HCT116 (cell line): Measurements from ENCODE around the gene ANO2. TPM values are rescaled to one million over a fixed set of nuclear protein-coding genes. Genes with fewer than 3 reads are reported as not detected.

Experiments used
- ATAC-seq: fragments of 200-7000 bp; cut with Tn5 transposase; 2 replicates; pipeline ENCODE4 v1.9.1; 2020; ENCODE audit warnings: mild to moderate bottlenecking, moderate library complexity
- BruUV-seq: library from RNA; stranded (reverse); fragments of 400-500 nt; replicated peaks from 2 replicates; lab custom pipeline; 2021; lab: Mats Ljungman, UMichigan
- CTCF ChIA-PET: fragments of 300-600 bp; sonication (Branson Sonifier 250); formaldehyde crosslinking; loops from one replicate; lab custom pipeline; 2021; ENCODE audit warnings: antibody characterized with exemption; lab: Charles Lee
- POLR2A ChIA-PET: fragments of 300-600, 350-600 bp; sonication (Branson Sonifier 250); formaldehyde crosslinking; loops from one replicate; lab custom pipeline; 2021; ENCODE audit warnings: antibody characterized with exemption; lab: Charles Lee
- RAD21 ChIA-PET, 2 experiments: fragments of 300-600 bp; sonication (Branson Sonifier 250); formaldehyde crosslinking; loops; one replicate each; lab custom pipeline; 2023; ENCODE audit warnings: low total read pairs in 2 of 2; ENCODE audit not compliant: uncharacterized antibody in 2 of 2, unreplicated experiment in 2 of 2, low non-redundant PET in 1 of 2; lab: Charles Lee
- DNase-seq: peaks from one replicate; pipeline ENCODE4 v3.0.0-alpha.2; 2010; ENCODE audit warnings: low read depth, low spot score
- H2AFZ ChIP-seq: fragments of 200-600 bp; shearing (Covaris generic), sonication (generic); 2 replicates; pipeline ENCODE4 v1.6.1; 2017; ENCODE audit warnings: low read depth, mixed run types, mixed read lengths, antibody characterized with exemption, low read length; ENCODE audit not compliant: poor library complexity, severe bottlenecking
- H3K27ac ChIP-seq: 2 replicates; pipeline ENCODE4 v1.5.1; 2012; ENCODE audit warnings: low read depth, low read length
- H3K27me3 ChIP-seq: fragments of 200-600 bp; sonication (generic); 2 replicates; pipeline ENCODE4 v1.6.1; 2016; ENCODE audit warnings: mixed run types, low read length, mixed read lengths; ENCODE audit not compliant: insufficient read depth
- H3K36me3 ChIP-seq, 2 experiments: fragments of 200-500 bp in 1 of 2; fragments of 200-600 bp in 1 of 2; sonication (Bioruptor generic) in 1 of 2; sonication (generic) in 1 of 2; 2 replicates each; pipeline versions ENCODE4 v1.5.1 to v1.6.1; 2014 to 2016; ENCODE audit warnings: low read length in 2 of 2, inconsistent platforms in 1 of 2, mixed read lengths in 1 of 2, mixed run types in 1 of 2; ENCODE audit not compliant: insufficient read depth in 2 of 2, control insufficient read depth in 1 of 2
- H3K4me1 ChIP-seq, 2 experiments: fragments of 200-600 bp in 1 of 2; sonication (generic) in 1 of 2; 2 replicates each; pipeline versions ENCODE4 v1.5.1 to v1.6.1; 2012 to 2017; ENCODE audit warnings: low read length in 2 of 2, inconsistent platforms in 1 of 2, mild to moderate bottlenecking in 1 of 2, mixed read lengths in 1 of 2, mixed run types in 1 of 2, moderate library complexity in 1 of 2; ENCODE audit not compliant: insufficient read depth in 2 of 2, control insufficient read depth in 1 of 2
- H3K4me2 ChIP-seq: fragments of 200-600 bp; sonication (generic); 2 replicates; pipeline ENCODE4 v1.6.1; 2017; ENCODE audit warnings: mixed run types, low read length, mixed read lengths
- H3K4me3 ChIP-seq, 2 experiments: fragments of 200-600 bp in 1 of 2; sonication (generic) in 1 of 2; replicated peaks in 1 of 2; 2 replicates each; pipeline ENCODE4 v1.5.1; 2011 to 2016; ENCODE audit warnings: low read length in 2 of 2, control low read depth in 1 of 2, low read depth in 1 of 2, mild to moderate bottlenecking in 1 of 2, mixed read lengths in 1 of 2, mixed run types in 1 of 2
- H3K79me2 ChIP-seq: fragments of 200-600 bp; sonication (generic); 2 replicates; pipeline ENCODE4 v1.6.1; 2017; ENCODE audit warnings: mild to moderate bottlenecking, mixed run types, low read length, moderate library complexity, mixed read lengths; ENCODE audit not compliant: insufficient read depth
- H3K9ac ChIP-seq: fragments of 200-600 bp; sonication (generic); 2 replicates; pipeline ENCODE4 v1.6.1; 2016; ENCODE audit warnings: low read length, mixed read lengths
- H3K9me2 ChIP-seq: fragments of 200-600 bp; sonication (generic), shearing (Covaris generic); 2 replicates; pipeline ENCODE4 v1.6.1; 2017; ENCODE audit warnings: mixed run types, mild to moderate bottlenecking, moderate library complexity; ENCODE audit not compliant: insufficient read depth
- H3K9me3 ChIP-seq, 2 experiments: fragments of 200-500 bp in 1 of 2; fragments of 200-600 bp in 1 of 2; sonication (Bioruptor generic) in 1 of 2; sonication (generic) in 1 of 2; 2 replicates each; pipeline ENCODE4 v1.6.1; 2014 to 2017; ENCODE audit warnings: low read length in 2 of 2, mixed read lengths in 2 of 2, inconsistent platforms in 1 of 2, low read depth in 1 of 2, mild to moderate bottlenecking in 1 of 2, mixed run types in 1 of 2, moderate library complexity in 1 of 2; ENCODE audit not compliant: control insufficient read depth in 1 of 2, insufficient read depth in 1 of 2
- H4K20me1 ChIP-seq: fragments of 200-600 bp; sonication (generic), shearing (Covaris generic); 2 replicates; pipeline ENCODE4 v1.6.1; 2017; ENCODE audit warnings: mixed run types, mild to moderate bottlenecking, moderate library complexity; ENCODE audit not compliant: insufficient read depth
- ATF3 ChIP-seq: IDR thresholded peaks from 2 replicates; pipeline ENCODE4 v1.6.1; 2012
- CBX3 ChIP-seq: IDR thresholded peaks from 2 replicates; pipeline ENCODE4 v1.6.1; 2012; ENCODE audit warnings: low read depth
- CEBPB ChIP-seq: IDR thresholded peaks from 2 replicates; pipeline ENCODE4 v1.6.1; 2012; ENCODE audit warnings: low read depth
- ELF1 ChIP-seq: IDR thresholded peaks from 2 replicates; pipeline ENCODE4 v1.6.1; 2012; ENCODE audit warnings: low read depth, borderline replicate concordance
- EZH2 ChIP-seq: fragments of 200-600 bp; sonication (generic); IDR thresholded peaks from 2 replicates; pipeline ENCODE4 v1.6.1; 2017; ENCODE audit warnings: antibody characterized with exemption, mixed run types
- EZH2phosphoT487 ChIP-seq: fragments of 200-600 bp; IDR thresholded peaks from 2 replicates; pipeline ENCODE4 v1.6.1; 2018; ENCODE audit warnings: antibody characterized with exemption, borderline replicate concordance
- FOSL1 ChIP-seq: IDR thresholded peaks from 2 replicates; pipeline ENCODE4 v1.6.1; 2012; ENCODE audit warnings: low read depth
- JUND ChIP-seq: IDR thresholded peaks from 2 replicates; pipeline ENCODE4 v1.6.1; 2012
- MAX ChIP-seq: IDR thresholded peaks from 2 replicates; pipeline ENCODE4 v1.6.1; 2012
- POLR2AphosphoS5 ChIP-seq: IDR thresholded peaks from 2 replicates; pipeline ENCODE4 v1.6.1; 2011; ENCODE audit warnings: mild to moderate bottlenecking, low read depth, low read length, moderate library complexity
- REST ChIP-seq: IDR thresholded peaks from 2 replicates; pipeline ENCODE4 v1.6.1; 2012; ENCODE audit warnings: low read depth
- SIN3A ChIP-seq: IDR thresholded peaks from 2 replicates; pipeline ENCODE4 v1.6.1; 2012; ENCODE audit warnings: low read depth
- SP1 ChIP-seq: IDR thresholded peaks from 2 replicates; pipeline ENCODE4 v1.6.1; 2012; ENCODE audit warnings: low read depth
- TCF7L2 ChIP-seq: IDR thresholded peaks from 2 replicates; pipeline ENCODE4 v1.7.0; 2011; ENCODE audit warnings: borderline replicate concordance, inconsistent platforms; ENCODE audit not compliant: insufficient read depth, insufficient read length; ENCODE audit errors: extremely low read depth
- YY1 ChIP-seq: IDR thresholded peaks from 2 replicates; pipeline ENCODE4 v1.6.1; 2011; ENCODE audit warnings: low read length, low read depth, moderate library complexity, mild to moderate bottlenecking; ENCODE audit not compliant: insufficient replicate concordance; ENCODE audit errors: extremely low read depth
- ZBTB33 ChIP-seq: IDR thresholded peaks from 2 replicates; pipeline ENCODE4 v1.6.1; 2011; ENCODE audit warnings: mild to moderate bottlenecking, low read length, moderate library complexity; ENCODE audit not compliant: insufficient replicate concordance; ENCODE audit errors: extremely low read depth
- ZFX ChIP-seq: fragments of 450-650 bp; IDR thresholded peaks from 2 replicates; pipeline ENCODE4 v1.6.1; 2017
- ZNF274 ChIP-seq: fragments of 200-500 bp; sonication (Bioruptor generic); IDR thresholded peaks from 2 replicates; pipeline ENCODE4 v1.6.1; 2014; ENCODE audit warnings: mild to moderate bottlenecking, low read depth, low read length, inconsistent platforms
- intact Hi-C: fragments of 100-400 bp; cut with micrococcal nuclease; formaldehyde crosslinking; loops from 2 replicates; pipeline ENCODE4 v1.10.0; 2022
- total RNA-seq: library from RNA; stranded (reverse); gene quantifications from one replicate; pipeline ENCODE4 v1.2.1, GENCODE V29; 2021; ENCODE audit not compliant: unreplicated experiment

Gene ANO2
- total RNA-seq, 1 experiment from 2014 or later: not detected

- intact Hi-C loops: no loop called here
- TF ChIP-seq ZNF274 (no peak), EZH2 (no peak), ZBTB33 (no peak), JUND (no peak), REST (no peak), CBX3 (no peak), EZH2phosphoT487 (no peak), ATF3 (no peak), FOSL1 (no peak), POLR2AphosphoS5 (no peak), SP1 (no peak), TCF7L2 (no peak), YY1 (no peak), SIN3A (no peak), CEBPB (no peak), ELF1 (no peak), MAX (no peak), ZFX (no peak)
- ChIA-PET RAD21 (no interaction called here), POLR2A (no interaction called here), CTCF (no interaction called here)
- DNase-seq: no peak
- Histone ChIP-seq H3K9me2 (no peaks in the 10 kb centered on the region), H3K27me3 (peaks cover 59% of the 10 kb centered on the region), H3K79me2 (no peaks in the 10 kb centered on the region), H3K4me2 (no peak overlapping the region), H3K27ac (no peak overlapping the region), H3K4me3 (no peak overlapping the region), H3K9me3 (no peaks in the 10 kb centered on the region), H4K20me1 (no peaks in the 10 kb centered on the region), H2AFZ (no peak overlapping the region), H3K36me3 (no peaks in the 10 kb centered on the region), H3K4me1 (no peaks in the 10 kb centered on the region), H3K9ac (no peak overlapping the region)
- no peak for ATAC-seq
- BruUV-seq: no TSS peak
Measured at GRCh38 chr12:5627053-5627630, 317.9 kb downstream of the ANO2 start.
